IMR-90 (cell line): ENCODE results near the gene NBEA. TPM values are rescaled to one million over a fixed set of nuclear protein-coding genes. Genes with fewer than 3 reads are reported as not detected.

Source experiments
- ATAC-seq: fragments of 200-7000 bp; cut with Tn5 transposase; 2 replicates; pipeline ENCODE4 v1.9.1; 2020; ENCODE audit warnings: low read depth, mild to moderate bottlenecking, moderate library complexity
- BruUV-seq: library from RNA; stranded (reverse); fragments of 400-500 nt; replicated peaks from 2 replicates; lab custom pipeline; 2021; lab: Mats Ljungman, UMichigan
- CTCF ChIA-PET: fragments of 300-600 bp; formaldehyde crosslinking; extraction: SDS; loops from one replicate; lab custom pipeline; 2021; ENCODE audit warnings: antibody characterized with exemption; lab: Yijun Ruan, JAX
- POLR2A ChIA-PET: fragments of 300-600 bp; sonication (Branson Sonifier 250); formaldehyde crosslinking; loops from one replicate; lab custom pipeline; 2022; ENCODE audit warnings: antibody characterized with exemption; ENCODE audit not compliant: unreplicated experiment; lab: Charles Lee
- DNase-seq: peaks from one replicate; pipeline ENCODE4 v3.0.0; 2013
- H2AFZ ChIP-seq: replicated peaks from 2 replicates; pipeline ENCODE3; 2013; ENCODE audit warnings: low read length, mild to moderate bottlenecking; ENCODE audit not compliant: poor library complexity
- H2AK5ac ChIP-seq: 2 replicates; pipeline ENCODE4 v1.6.1; 2013; ENCODE audit warnings: low read depth, low read length, inconsistent platforms
- H2AK9ac ChIP-seq: replicated peaks from 2 replicates; pipeline ENCODE3; 2013; ENCODE audit warnings: mild to moderate bottlenecking, low read depth, low read length, moderate library complexity; ENCODE audit not compliant: poor library complexity
- H2BK120ac ChIP-seq: 2 replicates; pipeline ENCODE4 v1.6.1; 2013; ENCODE audit warnings: low read depth, low read length, inconsistent platforms
- H2BK15ac ChIP-seq: 3 replicates; pipeline ENCODE4 v1.6.1; 2013; ENCODE audit warnings: low read depth, low read length, inconsistent platforms
- H2BK20ac ChIP-seq: 2 replicates; pipeline ENCODE4 v1.6.1; 2013; ENCODE audit warnings: low read depth, mild to moderate bottlenecking, inconsistent platforms, low read length, moderate library complexity
- H2BK5ac ChIP-seq: 2 replicates; pipeline ENCODE4 v1.6.1; 2013; ENCODE audit warnings: mild to moderate bottlenecking, low read depth, low read length, inconsistent platforms; ENCODE audit not compliant: poor library complexity, severe bottlenecking
- H3K14ac ChIP-seq: replicated peaks from 2 replicates; pipeline ENCODE4 v1.6.1; 2013; ENCODE audit warnings: low read depth, low read length, inconsistent platforms
- H3K18ac ChIP-seq: 2 replicates; pipeline ENCODE4 v1.6.1; 2013; ENCODE audit warnings: low read depth, low read length, control low read depth
- H3K23ac ChIP-seq: 2 replicates; pipeline ENCODE4 v1.6.1; 2013; ENCODE audit warnings: low read depth, low read length, inconsistent platforms
- H3K27ac ChIP-seq: 2 replicates; pipeline ENCODE4 v1.5.1; 2013; ENCODE audit warnings: mild to moderate bottlenecking, control low read depth, low read length; ENCODE audit not compliant: insufficient read depth
- H3K27me3 ChIP-seq: 2 replicates; pipeline ENCODE4 v1.6.1; 2013; ENCODE audit warnings: low read length; ENCODE audit not compliant: control insufficient read depth, insufficient read depth
- H3K36me3 ChIP-seq: 2 replicates; pipeline ENCODE4 v1.6.1; 2013; ENCODE audit warnings: low read length, mixed read lengths; ENCODE audit not compliant: control insufficient read depth, insufficient read depth
- H3K4ac ChIP-seq: 2 replicates; pipeline ENCODE4 v1.6.1; 2013; ENCODE audit warnings: low read depth, low read length, inconsistent platforms
- H3K4me1 ChIP-seq: 2 replicates; pipeline ENCODE4 v1.6.1; 2013; ENCODE audit warnings: low read length, mixed read lengths; ENCODE audit not compliant: control insufficient read depth, insufficient read depth
- H3K4me2 ChIP-seq: 2 replicates; pipeline ENCODE4 v1.6.1; 2013; ENCODE audit warnings: low read depth, mild to moderate bottlenecking, control low read depth, low read length, moderate library complexity
- H3K4me3 ChIP-seq: 2 replicates; pipeline ENCODE4 v1.5.1; 2013; ENCODE audit warnings: low read depth, mild to moderate bottlenecking, control low read depth, low read length, moderate library complexity; ENCODE audit not compliant: insufficient read depth
- H3K56ac ChIP-seq: 2 replicates; pipeline ENCODE4 v1.6.1; 2013; ENCODE audit warnings: low read length, inconsistent platforms; ENCODE audit not compliant: insufficient read depth; ENCODE audit errors: extremely low read depth
- H3K79me1 ChIP-seq, 2 experiments: 2 replicates each; pipeline ENCODE4 v1.6.1; 2013; ENCODE audit warnings: low read length in 2 of 2, inconsistent platforms in 1 of 2, low read depth in 1 of 2
- H3K9ac ChIP-seq: 2 replicates; pipeline ENCODE4 v1.6.1; 2013; ENCODE audit warnings: low read depth, low read length, control low read depth
- H3K9me1 ChIP-seq: 2 replicates; pipeline ENCODE4 v1.6.1; 2013; ENCODE audit warnings: low read length, inconsistent platforms; ENCODE audit not compliant: insufficient read depth
- H3K9me3 ChIP-seq: 2 replicates; pipeline ENCODE4 v1.6.1; 2013; ENCODE audit warnings: low read length; ENCODE audit not compliant: control insufficient read depth, insufficient read depth
- H4K20me1 ChIP-seq: 2 replicates; pipeline ENCODE4 v1.6.1; 2013; ENCODE audit warnings: low read length, inconsistent platforms; ENCODE audit not compliant: insufficient read depth
- H4K5ac ChIP-seq: 2 replicates; pipeline ENCODE4 v1.6.1; 2013; ENCODE audit warnings: mild to moderate bottlenecking, low read depth, low read length, control low read depth
- H4K8ac ChIP-seq, 2 experiments: 2 replicates each; pipeline ENCODE4 v1.6.1; 2013; ENCODE audit warnings: low read depth in 2 of 2, low read length in 2 of 2, control low read depth in 1 of 2, inconsistent platforms in 1 of 2
- H4K91ac ChIP-seq: 2 replicates; pipeline ENCODE4 v1.6.1; 2013; ENCODE audit warnings: low read depth, low read length, inconsistent platforms; ENCODE audit not compliant: insufficient read depth
- CEBPB ChIP-seq: IDR thresholded peaks from 2 replicates; pipeline ENCODE4 v1.6.1; 2012; ENCODE audit warnings: low read depth, low read length, improper control_type of control experiment
- ELK1 ChIP-seq: fragments of 150-350 bp; IDR thresholded peaks from 2 replicates; pipeline ENCODE4 v1.6.1; 2016; ENCODE audit warnings: low read depth, mild to moderate bottlenecking, low read length, moderate library complexity, borderline replicate concordance
- WGBS, 2 experiments: methylation state at CpG; one replicate each; pipeline versions ENCODE4 v1.1.5 to v1.1.7; 2013; ENCODE audit warnings: missing lambda C conversion rate in 2 of 2; ENCODE audit not compliant: insufficient read length in 1 of 2; ENCODE audit errors: extremely low coverage in 2 of 2; 5-methylcytosine and 5-hydroxymethylcytosine counted together
- dilution Hi-C: fragments of 300-500 bp; cut with HindIII; formaldehyde crosslinking; loops from one replicate; pipeline ENCODE4 v1.14.3; 2018; ENCODE audit warnings: low sequenced_read_pairs; ENCODE audit not compliant: unreplicated experiment
- in situ Hi-C: fragments of 300-500 bp; cut with MboI; formaldehyde crosslinking; loops from 3 replicates; pipeline ENCODE4 v1.14.3; 2019; ENCODE audit warnings: low sequenced_read_pairs, inconsistent platforms, mixed read lengths
- intact Hi-C: fragments of 100-400 bp; cut with micrococcal nuclease; formaldehyde crosslinking; loops from 2 replicates; pipeline ENCODE4 v1.10.0; 2022
- polyA plus RNA-seq, 3 experiments: library from polyadenylated mRNA; depleted of rRNA; stranded (reverse); fragments of >200 nt; gene quantifications; 2 replicates each; pipeline ENCODE4 v1.2.3, GENCODE V29; 2012; ENCODE audit warnings: low replicate concordance in 1 of 3
- total RNA-seq: library from RNA; depleted of rRNA; stranded (reverse); fragments of >200 nt; gene quantifications from 2 replicates; pipeline ENCODE4 v1.2.3, GENCODE V29; 2012

The NBEA gene
- total and polyA plus RNA-seq, 2 of the 4 experiments (the other 2 are of a cell fraction), result 0.82 to 2.2 TPM

- H4K91ac ChIP-seq, result no peak overlapping the region
- H4K20me1 ChIP-seq, result no peaks in the 10 kb centered on the region
- H3K27ac ChIP-seq, result no peak overlapping the region
- no peaks in the 10 kb centered on the region for H3K9me1 ChIP-seq
- H3K9me3 ChIP-seq, result no peaks in the 10 kb centered on the region
- no peak overlapping the region for H3K9ac ChIP-seq
- H3K36me3 ChIP-seq, result no peaks in the 10 kb centered on the region
- H3K56ac ChIP-seq, result no peak overlapping the region
- H2AFZ ChIP-seq, result no peak overlapping the region
- H3K4me1 ChIP-seq, result no peaks in the 10 kb centered on the region
- H2AK5ac ChIP-seq, result no peak overlapping the region
- dilution Hi-C loops, result no loop called here
- H3K14ac ChIP-seq, result no peak overlapping the region
- DNase-seq (no peak), ATAC-seq (no peak)
- H3K4me3 ChIP-seq, result no peak overlapping the region
- no peak overlapping the region for H2BK120ac ChIP-seq
- no TSS peak for BruUV-seq
- no peak overlapping the region for H2AK9ac ChIP-seq
- no peaks in the 10 kb centered on the region for H3K79me1 ChIP-seq
- in situ Hi-C loops, result no loop called here
- ChIA-PET POLR2A (no interaction called here), CTCF (no interaction called here)
- no peak overlapping the region for H2BK20ac ChIP-seq
- H3K27me3 ChIP-seq, result no peaks in the 10 kb centered on the region
- H4K5ac ChIP-seq, result no peak overlapping the region
- H2BK5ac ChIP-seq, result no peak overlapping the region
- WGBS, 2 experiments, result no CpG with 5 or more reads among the region's 2 CpGs
- no peak overlapping the region for H3K4ac ChIP-seq
- no peak overlapping the region for H3K23ac ChIP-seq
- intact Hi-C loops, result no loop called here
- no peak overlapping the region for H4K8ac ChIP-seq
- H3K4me2 ChIP-seq, result no peak overlapping the region
- peak; percentile 69 for TF ChIP-seq CEBPB
- TF ChIP-seq ELK1, result no peak
- H2BK15ac ChIP-seq, result no peak overlapping the region
- no peak overlapping the region for H3K18ac ChIP-seq
These were observed 554.8 kb downstream of the NBEA start for GRCh38 chr13:35496761-35497386.
